H1 (cell line): Measurements from ENCODE around the gene ARHGEF12. TPM values are rescaled to one million over a fixed set of nuclear protein-coding genes. Genes with fewer than 3 reads are reported as not detected.

Source experiments
- CTCF ChIA-PET: fragments of 300-600 bp; sonication (Branson Sonifier 250); formaldehyde crosslinking; loops from one replicate; lab custom pipeline; 2021; ENCODE audit not compliant: partially characterized antibody; lab: Charles Lee
- POLR2A ChIA-PET: fragments of 300-600 bp; sonication (Branson Sonifier 250); formaldehyde crosslinking; loops from one replicate; lab custom pipeline; 2021; ENCODE audit warnings: inconsistent platforms; ENCODE audit not compliant: partially characterized antibody; lab: Charles Lee
- DNase-seq, 2 experiments: peaks; one replicate each; pipeline versions ENCODE4 v3.0.0 to v3.0.0-alpha.2; 2010 to 2022; ENCODE audit warnings: low spot score in 2 of 2, low read depth in 1 of 2, mixed read lengths in 1 of 2
- FAIRE-seq: peaks from 2 replicates; lab custom pipeline; 2011; peaks lifted over from hg19 to GRCh38; lab: Jason Lieb, UNC
- H2AFZ ChIP-seq: 2 replicates; pipeline ENCODE4 v1.8.1; 2012; ENCODE audit warnings: low read length, inconsistent platforms
- H2AK5ac ChIP-seq: 2 replicates; pipeline ENCODE4 v1.6.1; 2013; ENCODE audit warnings: low read depth, low read length
- H2BK120ac ChIP-seq: replicated peaks from 2 replicates; pipeline ENCODE3; 2013; ENCODE audit warnings: low read depth, low read length, inconsistent platforms
- H2BK12ac ChIP-seq: 2 replicates; pipeline ENCODE4 v1.6.1; 2013; ENCODE audit warnings: low read depth, low read length
- H2BK15ac ChIP-seq: 2 replicates; pipeline ENCODE4 v1.6.1; 2013; ENCODE audit warnings: low read length
- H2BK20ac ChIP-seq: 2 replicates; pipeline ENCODE4 v1.6.1; 2013; ENCODE audit warnings: low read length
- H2BK5ac ChIP-seq: 2 replicates; pipeline ENCODE4 v1.6.1; 2013; ENCODE audit warnings: low read depth, low read length
- H3K14ac ChIP-seq: 2 replicates; pipeline ENCODE4 v1.6.1; 2013; ENCODE audit warnings: inconsistent platforms; ENCODE audit not compliant: insufficient read length
- H3K18ac ChIP-seq: 2 replicates; pipeline ENCODE4 v1.6.1; 2013; ENCODE audit warnings: low read length; ENCODE audit errors: extremely low read depth
- H3K23ac ChIP-seq: 2 replicates; pipeline ENCODE4 v1.6.1; 2013; ENCODE audit warnings: inconsistent platforms; ENCODE audit not compliant: insufficient read length
- H3K23me2 ChIP-seq: 2 replicates; pipeline ENCODE4 v1.6.1; 2013; ENCODE audit warnings: low read depth, low read length
- H3K27ac ChIP-seq: 2 replicates; pipeline ENCODE4 v1.6.1; 2011; ENCODE audit warnings: low read depth, low read length, inconsistent platforms
- H3K27me3 ChIP-seq, 4 experiments: replicated peaks in 1 of 4; 1 replicate in 1 of 4; 2 replicates in 3 of 4; pipeline versions ENCODE4 v1.6.1 to v1.8.1; 2011 to 2013; ENCODE audit warnings: low read length in 3 of 4, mild to moderate bottlenecking in 3 of 4, inconsistent platforms in 2 of 4, mixed read lengths in 2 of 4, moderate library complexity in 1 of 4; ENCODE audit not compliant: control insufficient read depth in 3 of 4, insufficient read depth in 3 of 4; ENCODE audit errors: extremely low read depth in 1 of 4
- H3K36me3 ChIP-seq, 4 experiments: 2 replicates each; pipeline versions ENCODE4 v1.6.1 to v1.8.1; 2011 to 2013; ENCODE audit warnings: mild to moderate bottlenecking in 4 of 4, low read length in 3 of 4, moderate library complexity in 2 of 4, control low read depth in 1 of 4, inconsistent platforms in 1 of 4; ENCODE audit not compliant: insufficient read depth in 4 of 4, control insufficient read depth in 2 of 4
- H3K4ac ChIP-seq: replicated peaks from 2 replicates; pipeline ENCODE3; 2013; ENCODE audit warnings: low read length, low read depth, mixed read lengths, inconsistent platforms; ENCODE audit not compliant: insufficient read length
- H3K4me1 ChIP-seq, 4 experiments: replicated peaks in 1 of 4; 1 replicate in 1 of 4; 2 replicates in 3 of 4; pipeline versions ENCODE4 v1.6.1 to v1.8.1; 2011 to 2013; ENCODE audit warnings: low read length in 3 of 4, inconsistent platforms in 2 of 4, mixed read lengths in 1 of 4; ENCODE audit not compliant: insufficient read depth in 4 of 4, control insufficient read depth in 3 of 4
- H3K4me2 ChIP-seq, 2 experiments: 2 replicates each; pipeline versions ENCODE4 v1.6.1 to v1.8.1; 2011 to 2013; ENCODE audit warnings: low read depth in 2 of 2, low read length in 2 of 2, control low read depth in 1 of 2, inconsistent platforms in 1 of 2, mild to moderate bottlenecking in 1 of 2; ENCODE audit not compliant: insufficient read depth in 1 of 2
- H3K4me3 ChIP-seq, 4 experiments: fragments of 200-600, 300-600 bp in 1 of 4; sonication (generic), shearing (Covaris generic), sonication (Bioruptor Twin) in 1 of 4; 2 replicates each; pipeline versions ENCODE4 v1.5.1 to v1.8.1; 2011 to 2016; ENCODE audit warnings: low read length in 4 of 4, low read depth in 3 of 4, control low read depth in 2 of 4, inconsistent platforms in 2 of 4, mild to moderate bottlenecking in 2 of 4, mixed read lengths in 1 of 4, moderate library complexity in 1 of 4; ENCODE audit not compliant: insufficient read depth in 2 of 4; ENCODE audit errors: extremely low read depth in 1 of 4
- H3K56ac ChIP-seq: replicated peaks from 2 replicates; pipeline ENCODE3; 2013; ENCODE audit warnings: low read depth, mild to moderate bottlenecking, mixed read lengths, low read length, inconsistent platforms; ENCODE audit not compliant: insufficient read length
- H3K79me1 ChIP-seq: 2 replicates; pipeline ENCODE4 v1.6.1; 2013; ENCODE audit warnings: low read depth, low read length, control low read depth
- H3K79me2 ChIP-seq, 2 experiments: 2 replicates each; pipeline versions ENCODE4 v1.6.1 to v1.8.1; 2012 to 2013; ENCODE audit warnings: low read length in 2 of 2, mild to moderate bottlenecking in 2 of 2, inconsistent platforms in 1 of 2; ENCODE audit not compliant: insufficient read depth in 2 of 2, control insufficient read depth in 1 of 2
- H3K9ac ChIP-seq, 4 experiments: replicated peaks in 1 of 4; 1 replicate in 1 of 4; 2 replicates in 3 of 4; pipeline versions ENCODE4 v1.6.1 to v1.8.1; 2011 to 2013; ENCODE audit warnings: low read depth in 3 of 4, low read length in 3 of 4, control low read depth in 2 of 4, mild to moderate bottlenecking in 2 of 4, moderate library complexity in 2 of 4, inconsistent platforms in 1 of 4; ENCODE audit errors: extremely low read depth in 1 of 4
- H3K9me3 ChIP-seq, 2 experiments: 2 replicates each; pipeline versions ENCODE4 v1.6.1 to v1.8.1; 2012 to 2013; ENCODE audit warnings: mild to moderate bottlenecking in 2 of 2, moderate library complexity in 2 of 2, control low read depth in 1 of 2, inconsistent platforms in 1 of 2, low read depth in 1 of 2, low read length in 1 of 2, mixed read lengths in 1 of 2; ENCODE audit not compliant: insufficient read depth in 2 of 2
- H4K20me1 ChIP-seq, 2 experiments: replicated peaks in 1 of 2; 2 replicates each; pipeline versions ENCODE3 to v1.8.1; 2011 to 2013; ENCODE audit warnings: inconsistent platforms in 2 of 2, low read length in 2 of 2, mild to moderate bottlenecking in 1 of 2; ENCODE audit not compliant: insufficient read depth in 2 of 2, control insufficient read depth in 1 of 2
- H4K5ac ChIP-seq: 2 replicates; pipeline ENCODE4 v1.6.1; 2013; ENCODE audit warnings: low read length, low read depth, mixed read lengths, inconsistent platforms; ENCODE audit not compliant: insufficient read length
- H4K8ac ChIP-seq: 2 replicates; pipeline ENCODE4 v1.8.0; 2013; ENCODE audit warnings: mild to moderate bottlenecking, moderate library complexity, low read length, inconsistent platforms; ENCODE audit not compliant: insufficient read depth; ENCODE audit errors: extremely low read depth
- H4K91ac ChIP-seq: replicated peaks from 2 replicates; pipeline ENCODE3; 2013; ENCODE audit warnings: low read length, mixed read lengths, inconsistent platforms; ENCODE audit not compliant: insufficient read length
- WGBS, 2 experiments: shearing (Covaris generic) in 1 of 2; methylation state at CpG; one replicate each; pipeline versions ENCODE4 v1.1.6 to v1.1.7; 2013 to 2015; ENCODE audit warnings: low lambda C conversion rate in 2 of 2, mixed read lengths in 2 of 2, inconsistent platforms in 1 of 2, low coverage in 1 of 2, missing lambda C conversion rate in 1 of 2; ENCODE audit not compliant: insufficient replicate concordance in 2 of 2, insufficient coverage in 1 of 2, insufficient read length in 1 of 2; ENCODE audit errors: extremely low coverage in 1 of 2, missing lambda C conversion rate in 1 of 2; 5-methylcytosine and 5-hydroxymethylcytosine counted together
- polyA plus RNA-seq, 7 experiments: library from polyadenylated mRNA; depleted of rRNA in 3 of 7; stranded (reverse) in 5 of 7; unstranded in 2 of 7; fragments of >200 nt in 5 of 7; fragments of 200-250 nt in 2 of 7; gene quantifications; 1 replicate in 5 of 7; 2 replicates in 1 of 7; 4 replicates in 1 of 7; pipeline versions ENCODE4 v1.2.1 to v1.2.3, GENCODE V29; 2011 to 2013; ENCODE audit warnings: missing spikeins in 2 of 7, mixed read lengths in 2 of 7
- total RNA-seq: library from RNA; stranded (reverse); fragmentation: NEBNext Ultra II Directional; extraction: Animal tissue kit (Norgen Biotek cat#: 25700); gene quantifications from 2 replicates; pipeline ENCODE4 v1.2.1, GENCODE V29; 2021

Gene ARHGEF12
- total and polyA plus RNA-seq, 2 of the 8 experiments (the other 6 are each of a cell fraction or from before 2014, with no cell fraction given) = 5.1 to 33.7 TPM

- POLR2A ChIA-PET = interaction anchor here (2.2 kb wide), 1 partner anchor 9 kb away, joined by 10 read pairs; no protein-coding TSS in a partner anchor
- WGBS, 2 experiments = 82% methylated on average over 7 of the region's 7 CpGs; no CpG with 5 or more reads in 1 of the 2 experiments
Observed at GRCh38 chr11:120517801-120518291, 181.6 kb downstream of the ARHGEF12 start.

More at GRCh38 chr11:120517801-120518291, 181.6 kb downstream of the ARHGEF12 start:
- Histone ChIP-seq H4K91ac (peak overlapping the region; percentile 3), H3K27ac (no peak overlapping the region), H3K14ac (no peak overlapping the region), H3K9me3 (no peaks in the 10 kb centered on the region), H3K9ac (0 out of 7 replicates have a peak overlapping the region, but pooled peaks of 1 of the 4 experiments have one; percentile 34), H3K4me1 (peaks cover 0 to 18% (median 9%) of the 10 kb centered on the region in 4 experiments; a peak in 6 of 7 replicates), H3K23me2 (no peaks in the 10 kb centered on the region), H2BK5ac (no peak overlapping the region), H4K20me1 (peaks cover 0 to 3% of the 10 kb centered on the region in 2 experiments), H2AFZ (no peak overlapping the region), H2BK120ac (no peak overlapping the region), H3K18ac (no peak overlapping the region), H3K36me3 (no peaks in the 10 kb centered on the region), H2AK5ac (no peak overlapping the region), H4K8ac (peak overlapping the region; percentile 71), H3K27me3 (peaks cover 0 to 15% (median 4%) of the 10 kb centered on the region in 4 experiments; a peak in 3 of 7 replicates), H3K56ac (no peak overlapping the region), H2BK12ac (peak overlapping the region; percentile 29; the same call in 1 of the 2 replicates), H3K23ac (no peak overlapping the region), H3K4me2 (no peak overlapping the region; a peak in 1 of 4 replicates), H3K79me1 (no peaks in the 10 kb centered on the region), H3K79me2 (no peaks in the 10 kb centered on the region), H2BK15ac (no peak overlapping the region), H3K4me3 (no peak overlapping the region), H4K5ac (no peak overlapping the region), H3K4ac (no peak overlapping the region), H2BK20ac (peak overlapping the region; percentile 1; the same call in 1 of the 2 replicates)
- DNase-seq (no peak), FAIRE-seq (no peak)
- CTCF ChIA-PET = interaction anchor here (0.5 to 2.8 kb wide), 15 partner anchors 10 to 1463 kb away, joined by 3 to 13 read pairs (median 4); no protein-coding TSS in a partner anchor
